Inferior parietal cortex (tissue), 1 donor: ENCODE measurements around the gene TCF7L1.
"Not testable (repeated sequence)": the region's sequence is repeated elsewhere in the genome, so short reads cannot be mapped to it uniquely, and the experiment has no call there.

ENCODE experiments used
- DNase-seq: peaks from one replicate; pipeline ENCODE4 v3.0.0-alpha.2; 2016; ENCODE audit errors: extremely low spot score

TCF7L1 gene, protein sequence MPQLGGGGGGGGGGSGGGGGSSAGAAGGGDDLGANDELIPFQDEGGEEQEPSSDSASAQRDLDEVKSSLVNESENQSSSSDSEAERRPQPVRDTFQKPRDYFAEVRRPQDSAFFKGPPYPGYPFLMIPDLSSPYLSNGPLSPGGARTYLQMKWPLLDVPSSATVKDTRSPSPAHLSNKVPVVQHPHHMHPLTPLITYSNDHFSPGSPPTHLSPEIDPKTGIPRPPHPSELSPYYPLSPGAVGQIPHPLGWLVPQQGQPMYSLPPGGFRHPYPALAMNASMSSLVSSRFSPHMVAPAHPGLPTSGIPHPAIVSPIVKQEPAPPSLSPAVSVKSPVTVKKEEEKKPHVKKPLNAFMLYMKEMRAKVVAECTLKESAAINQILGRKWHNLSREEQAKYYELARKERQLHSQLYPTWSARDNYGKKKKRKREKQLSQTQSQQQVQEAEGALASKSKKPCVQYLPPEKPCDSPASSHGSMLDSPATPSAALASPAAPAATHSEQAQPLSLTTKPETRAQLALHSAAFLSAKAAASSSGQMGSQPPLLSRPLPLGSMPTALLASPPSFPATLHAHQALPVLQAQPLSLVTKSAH

DNA sequence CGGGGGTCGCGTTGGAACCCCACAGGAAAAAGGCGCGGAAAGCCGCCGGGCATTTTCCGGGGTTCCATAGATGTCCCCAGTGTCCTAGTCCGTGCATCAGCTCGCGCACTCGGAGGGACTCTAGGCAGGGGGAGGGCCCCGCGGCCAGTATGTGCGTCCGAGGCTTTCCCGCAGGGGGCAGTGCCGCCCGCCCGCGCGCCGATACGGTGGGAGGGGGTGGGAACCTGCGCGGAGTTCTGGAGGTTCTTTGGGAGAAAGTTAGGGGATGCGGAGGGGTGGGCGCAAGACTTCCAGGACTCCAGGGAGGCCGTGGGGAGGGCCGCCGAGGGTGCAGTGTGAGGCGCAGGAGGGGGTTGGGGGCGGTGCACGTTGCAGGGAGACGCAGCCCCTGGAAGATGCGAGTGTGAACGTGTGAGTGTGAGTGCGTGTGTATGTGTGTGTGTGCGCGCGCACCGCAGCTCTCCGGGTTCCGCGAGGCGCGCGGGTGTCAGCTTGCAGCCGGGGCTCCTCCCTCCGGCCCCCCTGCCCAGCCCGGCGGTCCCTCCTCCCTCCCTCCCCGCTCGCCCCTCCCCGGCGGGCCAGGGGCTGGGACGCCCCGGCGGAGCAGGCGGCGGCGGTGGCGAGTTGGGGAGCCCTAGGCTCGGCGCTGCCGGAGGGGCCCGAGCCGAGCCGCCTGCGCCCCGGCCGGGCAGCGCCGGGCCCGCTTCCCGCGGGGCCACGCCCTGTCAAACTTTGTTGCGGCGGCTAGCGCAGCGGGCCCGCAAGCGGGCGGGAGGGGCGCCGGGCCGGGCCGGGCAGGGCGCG lies at the start of gene TCF7L1:
TCF7L1 (plus strand) TSS at position 559 of the 804 bp plus-strand sequence. CDS start 293 bp downstream, outside the sequence.
- DNase-seq = no peak

DNA sequence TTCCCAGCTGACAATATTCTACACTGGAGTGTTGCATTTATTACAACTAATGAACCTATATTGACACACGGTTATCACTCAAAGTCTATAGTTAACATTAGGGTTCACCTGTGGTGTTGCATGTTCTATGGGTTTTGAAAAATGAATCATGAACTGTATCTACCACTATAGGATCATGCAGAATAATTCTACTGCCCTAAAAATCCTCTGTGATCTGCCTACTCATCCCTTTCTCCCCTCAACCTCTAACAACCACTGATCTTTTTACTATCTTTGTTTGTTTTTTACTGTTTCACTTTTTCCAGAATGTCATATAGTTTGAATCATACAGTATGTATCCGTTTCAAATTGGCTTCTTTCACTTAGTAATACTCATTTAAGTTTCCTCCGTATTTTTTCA lies 47.6 kb upstream of the TCF7L1 start:
- DNase-seq = no peak

DNA sequence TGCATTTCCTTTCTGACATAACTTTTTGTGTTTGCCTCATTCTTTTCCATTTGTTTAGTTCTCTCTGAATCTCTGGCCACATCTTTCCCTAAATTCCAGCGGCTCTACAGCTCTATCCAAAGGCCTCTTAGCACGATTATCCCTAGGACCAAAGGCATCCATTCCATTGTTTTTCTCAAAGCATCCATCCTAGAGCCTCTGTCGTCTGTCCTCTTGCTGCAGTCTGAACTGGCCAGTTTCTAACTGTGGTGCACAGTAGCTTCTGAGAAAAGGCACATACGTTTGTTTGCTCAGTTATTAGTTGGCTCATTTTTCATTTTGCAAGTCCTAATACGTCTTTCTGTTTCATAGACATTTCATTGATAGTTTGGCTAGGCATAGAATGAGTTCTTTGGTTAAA lies 45.7 kb upstream of the TCF7L1 start:
- no peak for DNase-seq

DNA sequence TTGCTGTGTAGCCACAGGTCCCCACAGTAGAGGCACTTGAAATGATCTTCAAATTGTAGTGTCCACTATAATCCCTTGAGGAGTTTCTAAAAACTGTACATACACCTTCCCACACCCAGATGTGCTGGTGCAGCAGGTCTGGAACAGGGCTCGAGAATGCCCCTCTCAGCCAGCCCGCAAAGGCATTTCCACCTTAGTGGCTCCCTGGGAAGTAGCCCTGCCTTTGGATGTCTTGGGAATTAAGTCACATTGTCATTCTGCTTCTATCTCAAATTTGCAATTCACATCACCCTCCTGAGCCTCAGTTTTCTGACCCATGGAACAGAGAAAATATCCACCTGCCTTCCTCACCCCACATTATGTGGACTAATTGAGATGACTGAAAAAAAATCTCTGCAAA lies 44.3 kb upstream of the TCF7L1 start:
- DNase-seq = no peak

DNA sequence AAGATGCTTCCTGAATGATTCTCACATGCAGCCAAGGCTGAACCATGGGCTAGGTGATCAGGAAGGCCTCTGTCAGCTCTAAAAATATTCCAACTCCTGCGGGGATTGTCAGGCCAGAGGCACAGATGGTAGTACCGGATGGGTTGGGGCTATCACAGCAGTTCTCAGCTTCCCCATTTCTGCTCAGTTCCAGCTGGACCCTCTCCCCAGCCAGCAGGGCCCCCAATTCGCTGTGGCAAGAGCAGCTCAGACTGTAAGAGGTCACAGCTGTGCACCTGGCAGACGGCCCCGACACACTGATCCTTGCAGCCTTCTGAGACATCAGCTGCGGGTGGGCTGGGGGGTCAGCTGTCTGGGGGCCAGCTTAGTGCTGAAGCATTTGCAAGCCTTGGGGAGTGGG lies 43.6 kb upstream of the TCF7L1 start:
- DNase-seq = no peak

DNA sequence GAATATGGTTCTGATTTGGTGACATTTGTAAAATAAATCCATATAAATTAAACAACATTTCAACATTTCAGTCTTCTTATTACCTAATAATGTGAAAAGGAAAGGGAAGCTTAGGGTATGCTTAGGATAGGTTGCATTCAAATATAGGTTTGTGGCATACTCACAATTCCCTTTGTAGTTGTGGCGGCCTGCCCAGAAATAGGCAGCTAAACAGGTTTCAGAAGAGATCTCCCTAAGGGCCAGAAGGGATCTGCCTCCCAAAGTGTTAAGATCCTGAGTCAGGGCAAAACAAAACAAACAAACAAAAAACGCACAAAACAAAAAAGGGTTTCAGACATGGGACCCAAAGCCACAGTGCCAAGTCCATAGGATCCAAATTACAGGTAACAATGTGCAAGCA lies 41.4 kb upstream of the TCF7L1 start:
- no peak for DNase-seq

DNA sequence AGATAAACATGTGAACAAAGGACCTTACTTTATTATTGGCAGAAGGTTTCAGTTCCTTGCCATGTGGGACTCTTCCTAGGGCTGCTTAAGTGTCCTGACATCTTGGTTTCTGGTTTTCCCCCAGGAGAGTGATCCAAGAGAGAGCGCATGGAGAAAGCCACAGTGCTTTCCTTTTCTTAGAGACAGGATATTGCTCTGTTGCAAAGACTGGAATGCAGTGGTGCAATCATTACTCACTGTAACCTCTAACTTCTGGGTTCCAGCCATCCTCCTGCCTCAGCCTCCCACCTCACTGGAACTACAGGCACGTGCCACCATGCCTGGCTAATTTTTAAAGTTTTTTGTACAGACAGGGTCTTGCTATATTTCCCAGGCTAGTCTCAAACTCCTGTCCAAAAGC lies 38.1 kb upstream of the TCF7L1 start:
- DNase-seq = no peak

DNA sequence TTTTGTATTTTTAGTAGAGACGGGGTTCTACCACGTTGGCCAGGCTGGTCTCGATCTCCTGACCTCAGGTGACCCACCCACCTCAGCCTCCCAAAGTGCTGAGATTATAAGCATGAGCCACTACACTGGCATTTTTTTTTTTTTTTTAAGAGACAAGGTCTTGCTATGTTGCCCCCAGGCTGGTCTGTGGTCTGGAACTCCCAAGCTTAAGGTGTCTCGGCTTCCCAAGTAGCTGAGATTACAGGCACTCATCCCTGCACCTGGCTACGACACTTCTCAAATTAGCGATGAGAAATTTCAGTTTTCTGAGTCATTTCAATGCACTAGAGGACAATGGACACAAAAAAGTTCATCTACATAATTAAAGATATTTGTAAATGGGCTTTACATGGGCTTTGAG lies 36.6 kb upstream of the TCF7L1 start:
- no peak for DNase-seq

DNA sequence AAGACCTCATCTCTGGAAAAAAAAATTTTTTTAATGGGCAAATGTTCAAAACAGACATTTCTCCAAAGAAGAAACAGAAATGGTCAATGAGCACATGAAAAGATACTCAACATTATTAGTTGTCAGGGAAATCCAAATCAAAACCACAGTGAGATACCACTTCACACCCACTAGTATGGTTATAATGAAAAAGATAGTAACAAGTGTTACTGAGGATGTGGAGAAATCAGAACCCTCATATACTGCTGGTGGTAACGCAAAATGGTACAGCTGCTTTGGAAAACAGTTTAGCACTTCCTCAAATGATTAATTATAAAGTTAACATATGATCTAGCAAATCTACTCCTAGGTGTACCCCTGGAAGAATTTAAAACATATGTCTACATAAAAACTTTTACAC lies 29.0 kb upstream of the TCF7L1 start:
- DNase-seq = no peak

DNA sequence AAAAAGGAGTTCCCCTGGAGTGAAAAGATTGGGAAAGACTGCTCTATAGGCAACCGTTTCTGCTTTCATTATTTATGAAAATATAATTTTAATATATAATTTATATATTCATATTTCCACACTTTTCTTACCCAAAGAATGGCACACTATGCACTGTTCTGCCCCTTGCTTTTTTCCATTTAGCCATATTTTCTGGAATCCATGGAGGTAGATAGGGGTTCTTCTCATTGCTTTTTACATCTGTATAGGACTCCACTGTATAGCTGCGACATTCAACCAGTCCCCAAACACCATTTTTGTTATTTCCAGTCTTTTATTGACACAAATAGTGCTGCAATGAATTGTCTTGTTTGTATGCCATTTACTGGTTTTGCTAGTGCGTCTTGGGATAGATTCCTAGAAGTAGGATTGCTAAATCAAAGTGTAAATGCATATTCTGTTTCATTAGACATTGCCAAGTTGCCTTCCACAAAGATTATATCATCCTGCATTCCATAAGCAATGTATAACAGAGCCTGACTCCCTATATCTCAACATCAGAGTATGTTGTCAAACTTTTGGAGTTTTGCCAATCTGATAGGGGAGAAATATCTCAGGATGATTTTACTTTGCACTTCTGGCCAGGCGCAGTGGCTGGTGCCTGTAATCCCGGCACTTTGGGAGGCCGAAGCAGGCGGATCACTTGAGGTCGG lies 26.6 kb upstream of the TCF7L1 start:
- DNase-seq = no peak

DNA sequence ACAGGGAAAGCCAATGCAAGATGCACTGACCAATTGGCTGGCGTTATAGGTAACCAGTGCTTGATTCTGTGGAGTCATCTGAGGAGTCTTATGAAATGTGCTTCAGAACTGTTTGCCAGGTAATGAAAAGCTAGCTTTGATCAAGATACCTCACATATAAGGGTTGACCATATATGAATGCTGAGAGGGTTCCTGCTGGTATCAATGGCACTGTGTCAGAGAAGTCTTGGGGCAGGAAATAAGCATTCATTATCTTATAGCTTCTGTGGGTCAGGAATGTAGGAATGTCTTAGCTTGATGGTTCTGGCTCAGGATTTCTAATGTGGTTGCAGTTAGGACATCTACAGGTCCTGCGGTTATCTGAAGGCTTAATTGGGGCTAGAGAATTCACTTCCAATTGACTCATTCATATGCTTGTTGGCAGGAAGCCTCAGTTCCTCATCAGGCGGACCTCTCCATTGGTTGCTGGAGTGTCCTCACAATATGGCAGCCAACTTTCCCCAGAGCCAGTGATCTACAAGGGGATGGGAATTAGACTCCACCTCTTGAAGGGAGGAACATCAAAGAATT lies 22.1 kb upstream of the TCF7L1 start:
- DNase-seq = no peak

DNA sequence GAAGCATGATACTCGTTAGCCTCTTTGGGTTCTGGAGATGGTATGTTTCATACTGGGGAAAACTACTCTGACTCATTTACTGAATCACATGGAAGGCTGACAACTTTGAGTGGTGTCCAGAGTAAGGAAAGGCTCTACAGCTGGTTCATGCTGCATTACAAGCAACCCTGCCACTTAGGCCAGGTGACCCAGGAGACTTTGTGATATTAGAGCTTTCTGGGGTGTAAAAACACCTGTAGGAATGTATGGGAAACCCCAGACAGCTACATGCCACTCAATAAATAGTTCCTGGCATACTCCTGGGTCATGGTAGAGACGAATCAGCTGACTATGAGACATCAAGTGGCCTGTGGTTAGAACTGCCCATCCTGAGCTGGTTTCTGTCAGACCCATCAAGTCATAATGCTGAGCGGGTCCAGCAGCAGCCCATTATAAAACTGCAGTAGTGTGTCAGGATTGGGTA lies 21.3 kb upstream of the TCF7L1 start:
- DNase-seq = no peak

DNA sequence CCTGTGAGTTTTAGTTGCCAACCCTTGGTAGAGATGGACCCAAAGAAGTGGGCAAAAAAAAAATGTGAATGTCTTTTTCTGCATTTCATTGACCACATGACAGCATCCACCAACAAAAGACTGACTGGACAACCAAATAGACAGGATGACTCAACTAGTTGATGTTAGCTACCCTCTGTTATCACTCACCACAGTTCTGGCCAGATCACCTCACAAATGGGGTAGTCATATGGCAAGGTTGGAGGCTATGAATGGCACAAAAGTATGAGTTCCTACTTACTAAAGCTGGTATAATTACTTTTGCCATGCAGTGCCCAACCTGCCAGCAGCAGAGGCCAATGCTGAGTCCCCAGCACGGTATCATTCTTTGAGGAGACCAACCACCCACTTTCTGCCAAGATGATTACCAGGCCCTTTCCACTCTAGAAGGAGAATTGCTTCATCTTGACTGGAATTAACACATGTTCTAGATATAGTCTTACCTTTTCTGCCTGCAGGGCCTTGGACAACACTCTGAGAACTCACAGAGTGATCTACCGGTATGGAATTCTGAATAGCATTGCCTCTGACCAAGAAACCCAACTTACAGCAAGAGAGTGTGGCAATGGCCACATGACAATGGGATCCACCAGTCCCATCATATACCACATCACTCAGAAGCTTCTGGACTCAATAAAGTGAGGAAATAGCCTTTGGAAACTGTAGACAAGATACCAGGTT lies 20.1 kb upstream of the TCF7L1 start:
- no peak for DNase-seq

DNA sequence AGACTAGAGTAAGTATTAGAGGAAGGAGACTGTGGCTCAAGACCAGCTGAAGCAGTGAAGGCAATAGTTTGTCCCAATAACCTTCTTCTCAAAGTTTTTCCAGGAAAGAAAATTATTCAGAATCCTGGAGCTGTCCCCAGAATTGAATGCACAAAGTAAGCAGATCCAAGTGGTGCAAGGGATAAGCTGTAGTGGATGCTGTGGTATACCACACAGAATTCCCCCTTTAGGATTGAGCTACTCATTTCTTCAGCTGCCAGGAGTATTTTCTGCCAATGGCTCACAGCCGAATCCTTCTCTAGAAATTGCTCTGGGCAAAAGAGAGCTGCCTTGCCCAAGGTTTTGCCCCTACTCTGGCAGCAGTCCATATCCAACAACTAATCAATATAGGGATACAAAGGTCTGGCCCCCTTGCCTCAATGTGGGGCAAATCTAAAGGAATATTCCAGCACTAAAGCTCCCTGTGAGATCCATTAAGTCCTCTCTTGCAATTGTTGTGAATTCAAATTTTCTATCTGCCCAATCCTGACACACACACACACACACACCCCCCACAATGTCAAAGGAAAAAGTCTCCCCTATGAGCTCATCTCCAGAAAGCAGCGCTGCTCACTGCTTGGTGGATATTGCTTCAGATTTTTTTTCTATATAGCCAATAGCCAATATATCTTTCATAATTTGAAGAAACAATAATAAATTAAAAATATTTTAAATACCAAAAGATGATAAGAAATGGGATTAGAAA lies 18.4 kb upstream of the TCF7L1 start:
- DNase-seq = no peak

DNA sequence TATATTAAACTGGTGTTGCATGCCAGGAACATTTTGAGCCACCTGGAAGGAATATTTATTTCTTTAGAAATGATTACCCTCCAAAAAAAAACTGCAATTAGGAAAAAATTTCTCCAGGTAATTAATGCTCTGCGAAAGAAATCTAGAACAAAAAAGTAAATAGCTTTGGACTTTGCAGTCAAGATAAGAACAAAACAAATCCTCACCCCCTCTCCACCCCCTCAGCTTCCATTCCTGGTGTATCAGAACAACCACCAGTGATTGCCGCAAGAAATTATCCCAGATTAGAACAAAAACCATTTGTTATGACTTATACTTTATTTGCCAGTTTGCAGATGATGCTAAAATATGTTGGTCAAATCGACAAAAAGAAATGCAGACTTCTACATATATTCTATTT lies 17.0 kb upstream of the TCF7L1 start:
- no peak for DNase-seq

DNA sequence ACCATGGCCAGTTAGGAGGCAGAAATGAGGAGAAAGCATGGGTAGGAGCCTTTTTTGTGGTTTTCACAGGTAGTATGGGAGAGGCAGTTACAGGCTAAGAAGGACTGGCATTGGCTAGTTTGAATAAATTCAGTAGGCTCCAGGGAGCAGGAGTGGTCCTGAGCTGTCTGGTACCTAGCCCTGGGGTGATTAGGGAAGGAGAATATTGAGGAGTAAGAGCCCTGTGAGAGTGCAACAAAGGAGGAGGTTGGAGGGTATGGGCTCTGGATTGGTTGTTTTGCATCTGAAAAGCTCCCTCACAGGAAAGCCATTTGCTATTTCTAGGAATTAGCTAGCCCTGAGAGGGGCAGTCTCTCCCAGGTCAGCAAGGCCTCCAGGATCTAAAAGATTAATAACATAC lies 13.3 kb upstream of the TCF7L1 start:
- no peak for DNase-seq

DNA sequence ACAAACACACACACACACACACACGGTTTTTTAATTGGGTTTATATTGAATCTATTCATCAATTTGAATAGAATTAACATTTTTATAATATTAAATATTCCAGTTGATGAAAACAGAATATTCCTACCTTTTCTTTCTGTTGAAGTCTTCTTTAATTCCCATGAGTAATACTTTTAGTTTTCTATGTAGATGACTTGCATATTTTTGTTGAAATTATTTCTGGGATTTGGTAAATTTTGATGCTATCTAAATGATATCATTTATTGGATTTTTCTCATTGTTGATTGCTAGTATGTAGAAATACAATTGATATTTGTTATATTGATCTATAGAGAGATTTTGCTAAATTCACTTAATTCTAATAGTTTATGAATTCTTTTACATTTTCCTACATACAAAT lies 12.8 kb upstream of the TCF7L1 start:
- no peak for DNase-seq

DNA sequence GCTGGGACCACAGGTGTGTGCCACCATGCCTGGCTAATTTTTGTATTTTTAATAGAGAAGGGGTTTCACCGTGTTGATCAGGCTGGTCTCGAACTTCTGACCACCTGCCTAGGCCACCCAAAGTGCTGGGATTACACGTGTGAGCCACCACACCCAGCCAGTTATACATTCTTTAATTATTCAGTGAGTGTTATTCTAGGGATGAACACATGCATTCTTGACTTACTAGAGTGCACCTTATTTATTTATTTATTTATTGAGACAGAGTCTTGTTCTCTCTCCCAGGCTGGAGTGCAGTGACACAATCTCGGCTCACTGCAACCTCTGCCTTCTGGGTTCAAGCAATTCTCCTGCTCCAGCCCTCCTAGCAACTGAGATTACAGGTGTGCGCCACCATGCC lies 6.7 kb upstream of the TCF7L1 start:
- not testable (repeated sequence) for DNase-seq

DNA sequence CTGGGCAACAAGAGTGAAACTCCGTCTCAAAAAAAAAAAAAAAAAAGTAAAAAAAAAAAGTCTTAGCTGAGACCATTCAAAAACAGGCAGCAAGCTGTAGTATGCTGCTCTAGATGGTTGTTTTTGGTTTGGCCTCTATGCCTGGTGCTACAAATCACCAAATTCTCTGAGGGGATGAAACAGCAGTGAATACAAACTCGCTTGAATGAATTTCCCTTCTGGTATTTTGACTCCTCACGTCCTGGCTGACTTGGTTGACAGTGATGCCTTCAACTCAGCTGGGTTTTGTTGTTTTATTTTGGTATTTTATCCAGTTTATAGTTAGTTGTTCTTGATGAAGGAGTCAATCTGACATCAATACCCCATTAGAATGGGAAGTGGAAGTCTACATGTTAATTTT lies 3.3 kb upstream of the TCF7L1 start:
- no peak for DNase-seq

DNA sequence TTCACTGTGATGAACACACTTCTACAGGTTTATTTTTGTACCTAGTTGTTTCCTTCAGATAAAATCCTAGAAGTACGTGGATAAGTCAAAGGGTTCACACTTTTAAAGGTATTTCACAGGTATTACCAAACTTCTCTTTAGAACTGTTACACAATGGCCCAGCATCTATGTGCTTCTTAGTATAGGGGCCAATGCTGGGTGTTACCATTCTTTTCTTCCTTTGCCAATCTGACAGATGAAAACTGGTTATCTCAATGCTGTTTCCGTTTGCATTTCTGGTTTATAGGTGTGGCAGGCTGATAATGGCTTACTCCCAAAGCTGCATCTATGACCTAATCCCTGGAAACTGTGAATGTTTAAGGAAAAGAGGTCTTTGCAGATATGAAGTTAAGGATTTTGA lies 2.8 kb upstream of the TCF7L1 start:
- no peak for DNase-seq
